Fibroblast of the aortic adventitia (primary cell): ENCODE data around the gene INTS11. TPM values are rescaled to one million over a fixed set of nuclear protein-coding genes. Genes with fewer than 3 reads are reported as not detected.

Experiments
- DNase-seq: peaks from one replicate; pipeline ENCODE4 v3.0.0-alpha.2; 2010; ENCODE audit warnings: low read depth
- H3K4me3 ChIP-seq: 2 replicates; pipeline ENCODE4 v1.5.1; 2011; ENCODE audit warnings: low read depth, mild to moderate bottlenecking, control low read depth, low read length, moderate library complexity
- CTCF ChIP-seq: IDR thresholded peaks from 2 replicates; pipeline ENCODE4 v1.5.1; 2011; ENCODE audit warnings: mild to moderate bottlenecking, low read length, control low read depth, inconsistent platforms; ENCODE audit not compliant: insufficient read depth
- total RNA-seq: library from RNA; depleted of rRNA; stranded (reverse); fragments of >200 nt; gene quantifications from 2 replicates; pipeline ENCODE4 v1.2.3, GENCODE V29; 2012; ENCODE audit warnings: low replicate concordance

The INTS11 gene
- total RNA-seq, 1 donor: 53.1 TPM

GRCh38 chr1:1302006-1302430, 22.4 kb downstream of the INTS11 start:
- no peak overlapping the region for H3K4me3 ChIP-seq
- TF ChIP-seq CTCF: peak; percentile 41
- DNase-seq: no peak

GRCh38 chr1:1300352-1300739, 24.1 kb downstream of the INTS11 start:
- no peak overlapping the region for H3K4me3 ChIP-seq
- no peak for DNase-seq
- no peak for TF ChIP-seq CTCF

- H3K4me3 ChIP-seq: no peak overlapping the region
- TF ChIP-seq CTCF: peak; percentile 31
- no peak for DNase-seq
Measured at GRCh38 chr1:1299686-1300351, 24.6 kb downstream of the INTS11 start.

- no peak overlapping the region for H3K4me3 ChIP-seq
- no peak for TF ChIP-seq CTCF
- DNase-seq: no peak
Measured at GRCh38 chr1:1298861-1299685, 25.4 kb downstream of the INTS11 start.

GRCh38 chr1:1297802-1298424, 26.5 kb downstream of the INTS11 start:
- no peak overlapping the region for H3K4me3 ChIP-seq
- no peak for TF ChIP-seq CTCF
- no peak for DNase-seq

- no peak for TF ChIP-seq CTCF
- no peak for DNase-seq
- no peak overlapping the region for H3K4me3 ChIP-seq
Measured at GRCh38 chr1:1296070-1297061, 28.1 kb downstream of the INTS11 start.
